Measurements from ENCODE around the gene FPGS.

DNA sequence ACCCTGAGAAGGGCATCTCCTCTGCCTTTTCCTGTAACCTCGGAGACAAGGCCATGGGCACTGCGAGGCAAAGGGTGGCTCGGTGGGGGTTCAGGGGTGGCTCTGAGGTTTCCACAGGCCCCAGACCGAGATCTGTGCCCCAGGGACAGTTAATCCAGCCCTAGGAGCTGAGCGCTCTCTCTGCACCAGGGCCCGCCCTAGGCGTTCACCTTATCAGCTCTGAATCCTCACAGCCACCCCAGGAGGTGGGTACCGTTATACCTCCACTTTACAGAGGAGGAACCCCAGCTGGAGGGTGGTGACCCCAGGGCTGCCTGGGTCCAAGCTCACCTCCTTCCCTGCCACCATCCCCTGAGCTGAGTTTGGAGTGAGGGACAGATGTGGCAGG, 54.0 kb downstream of the FPGS start:
- TF ChIP-seq, protein P1, sequence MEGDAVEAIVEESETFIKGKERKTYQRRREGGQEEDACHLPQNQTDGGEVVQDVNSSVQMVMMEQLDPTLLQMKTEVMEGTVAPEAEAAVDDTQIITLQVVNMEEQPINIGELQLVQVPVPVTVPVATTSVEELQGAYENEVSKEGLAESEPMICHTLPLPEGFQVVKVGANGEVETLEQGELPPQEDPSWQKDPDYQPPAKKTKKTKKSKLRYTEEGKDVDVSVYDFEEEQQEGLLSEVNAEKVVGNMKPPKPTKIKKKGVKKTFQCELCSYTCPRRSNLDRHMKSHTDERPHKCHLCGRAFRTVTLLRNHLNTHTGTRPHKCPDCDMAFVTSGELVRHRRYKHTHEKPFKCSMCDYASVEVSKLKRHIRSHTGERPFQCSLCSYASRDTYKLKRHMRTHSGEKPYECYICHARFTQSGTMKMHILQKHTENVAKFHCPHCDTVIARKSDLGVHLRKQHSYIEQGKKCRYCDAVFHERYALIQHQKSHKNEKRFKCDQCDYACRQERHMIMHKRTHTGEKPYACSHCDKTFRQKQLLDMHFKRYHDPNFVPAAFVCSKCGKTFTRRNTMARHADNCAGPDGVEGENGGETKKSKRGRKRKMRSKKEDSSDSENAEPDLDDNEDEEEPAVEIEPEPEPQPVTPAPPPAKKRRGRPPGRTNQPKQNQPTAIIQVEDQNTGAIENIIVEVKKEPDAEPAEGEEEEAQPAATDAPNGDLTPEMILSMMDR (IDR thresholded peaks at IDR 0.05), result no peak
- TF ChIP-seq POLR2A (IDR thresholded peaks at IDR 0.05) (no peak), EP300 (IDR thresholded peaks at IDR 0.05) (no peak)

Data from ovary (tissue), 3 donors.